HG03095 (cell line): ENCODE results near the gene ESPNL.

Experiments
- ATAC-seq: cut with Tn5 transposase; IDR thresholded peaks from one replicate; pipeline ENCODE4 v1.9.1; 2021; ENCODE audit warnings: moderate library complexity; ENCODE audit not compliant: unreplicated experiment

ESPNL gene

GRCh38 chr2:238139196-238140039, 39.3 kb downstream of the ESPNL start:
- no peak for ATAC-seq

DNA sequence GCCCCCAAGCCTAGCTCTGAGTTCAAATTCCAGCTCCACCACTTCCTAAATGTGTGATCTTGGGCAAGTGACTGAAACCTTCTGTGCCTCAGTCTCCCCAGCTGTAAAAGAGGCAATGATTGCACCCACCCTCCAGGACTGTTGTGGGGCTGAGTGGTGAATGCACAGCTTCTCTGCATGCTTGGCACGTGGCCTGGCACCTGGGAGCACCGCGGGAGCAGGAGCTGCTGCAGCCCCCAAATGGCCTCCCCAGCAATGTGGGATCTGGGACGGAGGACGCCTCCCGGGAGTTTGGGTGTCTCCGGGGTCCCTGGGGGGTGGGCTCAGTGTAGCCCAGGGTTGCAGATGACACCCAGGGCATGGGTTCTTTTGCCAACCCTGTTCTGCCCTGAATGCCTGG, 39.9 kb downstream of the ESPNL start:
- ATAC-seq = no peak

- ATAC-seq = no peak
Measured at GRCh38 chr2:238140721-238141540, 40.8 kb downstream of the ESPNL start.

- no peak for ATAC-seq
Measured at GRCh38 chr2:238141541-238142318, 41.6 kb downstream of the ESPNL start.

DNA sequence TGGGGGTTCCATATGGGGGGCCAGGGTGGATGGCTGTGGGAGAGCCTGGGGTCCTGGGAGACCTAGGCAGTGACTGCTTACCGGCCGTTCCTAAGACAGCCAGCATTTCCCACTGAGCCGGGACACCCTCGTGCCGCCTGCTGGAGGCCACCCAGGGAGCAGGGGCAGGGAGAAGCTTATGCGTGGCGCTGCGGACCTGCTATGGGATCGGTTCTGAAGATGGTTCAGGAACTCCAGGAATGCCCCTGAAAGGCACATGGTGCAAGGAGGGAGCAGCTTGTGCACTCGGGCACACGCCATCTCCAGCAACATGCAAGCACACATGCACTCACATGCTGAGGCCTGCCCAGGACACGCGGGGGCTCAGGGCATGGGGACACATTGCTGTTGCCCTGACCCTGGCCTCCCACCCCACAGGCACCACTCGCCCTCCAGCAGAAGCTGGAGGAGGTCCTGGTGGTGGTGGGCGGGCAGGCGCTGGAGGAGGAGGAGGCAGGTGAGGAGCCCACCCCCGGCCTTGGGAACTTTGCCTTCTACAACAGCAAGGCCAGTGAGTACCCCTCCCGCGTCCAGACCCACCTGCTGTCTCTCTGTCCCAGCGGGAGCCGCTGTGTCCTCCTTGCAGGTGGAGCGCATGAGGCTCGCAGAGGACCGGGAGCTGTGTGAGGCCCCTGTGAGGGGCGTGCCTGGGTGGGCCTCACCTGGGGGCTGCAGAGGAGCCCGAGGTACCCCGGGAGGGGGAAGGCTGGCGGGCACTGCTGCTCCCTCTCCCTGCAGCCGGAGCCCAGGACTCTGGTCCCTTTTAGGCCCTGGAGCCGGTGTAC, 42.5 kb downstream of the ESPNL start:
- ATAC-seq = no peak

- ATAC-seq = no peak
Measured at GRCh38 chr2:238143239-238143951, 43.3 kb downstream of the ESPNL start.

- no peak for ATAC-seq
Measured at GRCh38 chr2:238144262-238144661, 44.1 kb downstream of the ESPNL start.

DNA sequence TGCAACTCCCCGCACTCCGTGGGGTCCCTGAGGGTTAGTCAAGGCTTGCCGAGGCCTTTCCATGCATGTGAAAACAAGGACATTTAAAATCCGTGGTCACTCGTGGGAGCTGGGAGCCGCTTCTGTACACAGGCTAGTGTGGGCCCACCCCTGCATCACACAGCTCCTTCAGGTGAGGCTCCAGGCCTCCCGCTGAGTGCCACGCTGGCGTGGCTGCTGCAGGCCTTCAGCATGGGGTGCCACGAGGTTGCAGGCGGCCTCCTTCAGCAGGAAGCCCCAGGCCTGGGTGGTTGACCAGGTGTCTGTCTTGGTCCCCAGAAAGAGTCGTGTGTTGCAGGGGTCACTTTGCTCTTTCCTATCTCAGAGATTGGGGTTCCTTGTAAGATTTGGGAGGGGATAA, 44.9 kb downstream of the ESPNL start:
- ATAC-seq = no peak

- ATAC-seq = no peak
Measured at GRCh38 chr2:238145851-238146250, 45.7 kb downstream of the ESPNL start.

DNA sequence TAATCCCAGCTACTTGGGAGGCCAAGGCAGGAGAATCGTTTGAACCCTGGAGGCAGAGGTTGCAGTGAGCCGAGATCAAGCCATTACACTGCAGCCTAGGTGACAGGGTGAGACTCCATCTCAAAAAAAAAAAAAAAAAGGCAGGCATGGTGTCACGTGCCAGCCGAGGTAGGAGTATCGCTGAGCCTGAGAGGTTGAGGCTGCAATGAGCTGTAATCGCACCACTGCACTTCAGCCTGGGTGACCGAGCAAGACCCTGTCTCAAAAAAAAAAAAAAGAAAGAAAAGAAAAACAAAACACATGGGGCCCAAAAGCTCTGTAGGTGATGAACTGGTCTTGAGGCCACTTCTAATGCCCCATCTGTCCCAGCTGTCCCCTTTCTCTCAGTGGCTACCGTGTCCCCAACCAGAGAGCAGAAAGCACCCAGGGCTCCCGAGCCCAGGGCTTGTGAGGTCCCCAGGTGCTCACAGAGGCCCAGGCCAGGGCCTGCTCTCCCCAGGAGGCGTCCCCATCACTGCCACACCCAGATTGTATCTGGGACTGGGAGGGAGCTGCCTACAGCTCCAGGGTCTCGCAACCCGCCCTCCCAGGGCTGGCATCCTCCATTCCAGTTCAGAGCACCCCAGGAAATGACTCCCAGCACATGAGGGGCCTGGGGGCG, 46.9 kb downstream of the ESPNL start:
- ATAC-seq = no peak

GRCh38 chr2:238148981-238149380, 48.8 kb downstream of the ESPNL start:
- no peak for ATAC-seq

GRCh38 chr2:238149841-238150572, 49.9 kb downstream of the ESPNL start:
- ATAC-seq = no peak

- ATAC-seq = no peak
Measured at GRCh38 chr2:238150686-238151085, 50.5 kb downstream of the ESPNL start.

GRCh38 chr2:238151205-238151604, 51.1 kb downstream of the ESPNL start:
- ATAC-seq = no peak

- no peak for ATAC-seq
Measured at GRCh38 chr2:238151628-238152235, 51.6 kb downstream of the ESPNL start.

DNA sequence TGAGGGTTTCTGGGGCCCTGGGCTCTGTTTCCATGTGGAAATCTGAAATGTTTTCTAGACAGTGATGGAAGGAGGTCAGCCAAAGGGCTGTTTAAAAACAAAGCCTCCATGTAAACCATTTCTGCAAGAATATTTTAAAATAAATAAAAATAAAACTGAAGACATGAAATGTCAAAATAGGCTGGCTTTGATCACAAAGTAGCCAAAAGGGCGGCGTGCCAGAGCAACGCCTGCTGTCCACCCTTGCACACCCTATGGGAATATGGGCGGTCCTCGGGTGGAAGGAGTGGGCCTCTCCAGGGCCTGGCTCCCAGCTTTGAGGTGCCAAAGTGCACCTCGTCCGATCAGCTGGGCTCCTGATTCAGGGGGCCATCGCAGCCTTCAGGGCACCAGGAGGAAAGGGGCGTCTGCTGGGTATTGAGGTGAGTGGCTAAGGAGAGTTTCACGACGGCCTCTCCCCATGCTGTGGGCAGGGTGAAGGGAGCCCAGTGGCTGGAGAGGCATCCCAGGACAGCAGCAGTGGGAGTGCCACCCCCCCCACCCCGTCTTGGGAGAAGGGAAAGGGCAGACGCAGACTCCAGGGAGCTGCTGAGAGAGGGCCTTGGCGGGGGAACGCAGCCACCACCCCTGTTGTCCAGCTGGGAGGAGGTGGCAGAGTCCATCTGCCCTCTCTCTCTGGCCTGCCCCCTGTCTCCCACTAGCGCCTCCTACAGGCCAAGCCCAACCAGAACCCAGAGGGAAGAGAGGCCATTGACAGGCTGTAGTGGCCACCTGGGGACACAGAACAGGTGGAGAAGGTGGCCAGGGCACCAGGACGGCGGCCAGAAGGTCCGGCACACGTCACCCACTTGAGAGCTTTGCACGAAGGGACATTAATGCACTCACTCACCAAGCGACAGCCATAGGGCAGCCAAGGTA, 52.9 kb downstream of the ESPNL start:
- ATAC-seq = no peak

DNA sequence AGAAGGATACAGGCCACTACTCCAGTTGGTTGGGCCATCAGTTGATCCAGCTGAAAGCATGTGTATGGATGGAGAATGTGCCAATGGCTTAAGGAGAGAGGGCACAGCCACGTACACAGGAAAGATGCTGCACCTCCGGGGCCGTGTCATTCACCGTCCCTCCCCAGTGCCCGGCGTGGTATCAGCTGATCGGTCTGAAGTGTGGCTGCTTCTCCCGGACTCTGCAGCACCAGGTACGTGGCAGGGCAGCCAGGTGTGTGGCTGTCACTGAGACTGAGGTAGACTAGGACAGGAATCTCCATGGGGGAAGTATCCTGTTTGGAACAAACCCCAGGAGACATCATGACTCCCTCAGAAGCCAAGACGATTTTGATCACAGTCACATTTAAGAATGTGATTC, 54.4 kb downstream of the ESPNL start:
- ATAC-seq = no peak
